Body of pancreas (tissue), 4 donors: ENCODE measurements around the gene OR52N5. TPM values are rescaled to one million over a fixed set of nuclear protein-coding genes. Genes with fewer than 3 reads are reported as not detected.

ENCODE experiments used
- ATAC-seq: fragments of 150-250 bp; one replicate; pipeline ENCODE4 v1.9.1; 2016
- DNase-seq, 4 donors: peaks; one replicate each; pipeline ENCODE4 v3.0.0-alpha.2; 2019
- H3K27ac ChIP-seq, 4 donors: fragments of 200-600 bp; sonication (generic); 1 replicate in 3 of 4; 2 replicates in 1 of 4; pipeline versions ENCODE4 v1.5.1 to v1.6.1; 2016 to 2019; ENCODE audit warnings: mild to moderate bottlenecking in 1 of 4, mixed read lengths in 1 of 4, moderate library complexity in 1 of 4
- H3K27me3 ChIP-seq, 2 donors: fragments of 200-600 bp; sonication (generic); one replicate each; pipeline ENCODE4 v1.6.0; 2016; ENCODE audit warnings: mild to moderate bottlenecking in 1 of 2
- H3K36me3 ChIP-seq, 2 donors: fragments of 200-600 bp; sonication (generic); replicated peaks in 1 of 2; 2 replicates each; pipeline ENCODE4 v1.5.1; 2016; ENCODE audit warnings: low read depth in 2 of 2; ENCODE audit not compliant: insufficient read depth in 1 of 2
- H3K4me1 ChIP-seq: fragments of 200-600 bp; sonication (generic); one replicate; pipeline ENCODE4 v1.6.0; 2016
- H3K4me3 ChIP-seq, 2 donors: fragments of 200-600 bp; sonication (generic); 1 replicate in 1 of 2; 2 replicates in 1 of 2; pipeline ENCODE4 v1.5.1; 2016 to 2019
- H3K9me3 ChIP-seq, 3 donors: fragments of 200-600 bp; sonication (generic); 1 replicate in 2 of 3; 2 replicates in 1 of 3; pipeline ENCODE4 v1.5.1; 2016
- POLR2A ChIP-seq, 3 donors: fragments of 450-650 bp; IDR thresholded peaks; one replicate each; pipeline ENCODE4 v1.6.1; 2016; ENCODE audit warnings: antibody characterized with exemption in 3 of 3, mild to moderate bottlenecking in 2 of 3
- WGBS, 2 donors: methylation state at CpG; one replicate each; pipeline ENCODE4 v1.1.5; 2017; 5-methylcytosine and 5-hydroxymethylcytosine counted together
- intact Hi-C: fragments of 100-400 bp; cut with DNase I; formaldehyde crosslinking; loops from one replicate; pipeline ENCODE4 v1.15.1; 2023
- total RNA-seq, 2 donors: library from RNA; depleted of rRNA; stranded (reverse); fragments of >200 nt; gene quantifications; one replicate each; pipeline ENCODE4 v1.1.0, GENCODE V29; 2016
- TF ChIP-seq, protein P1 (sequence below), 7 experiments: fragments of 450-650 bp in 4 of 7; fragments of 200-600 bp in 3 of 7; sonication (generic) in 3 of 7; IDR thresholded peaks; one replicate each; pipeline ENCODE4 v1.5.1; 2016 to 2019; ENCODE audit warnings: antibody characterized with exemption in 7 of 7

OR52N5 gene
- total RNA-seq, 2 donors from 2014 or later: not detected

GRCh38 chr11:5727691-5728090 is 55.5 kb downstream of the OR52N5 start:
- WGBS, 2 donors: 92 to 97% methylated on average over 1 of the region's 1 CpG
- no peak for ATAC-seq
- H3K9me3 ChIP-seq: no peaks in the 10 kb centered on the region
- no peaks in the 10 kb centered on the region for H3K4me1 ChIP-seq
- H3K4me3 ChIP-seq: no peak overlapping the region
- no peak overlapping the region for H3K27ac ChIP-seq
- no peaks in the 10 kb centered on the region for H3K27me3 ChIP-seq
- DNase-seq: no peak
- TF ChIP-seq, protein P1, sequence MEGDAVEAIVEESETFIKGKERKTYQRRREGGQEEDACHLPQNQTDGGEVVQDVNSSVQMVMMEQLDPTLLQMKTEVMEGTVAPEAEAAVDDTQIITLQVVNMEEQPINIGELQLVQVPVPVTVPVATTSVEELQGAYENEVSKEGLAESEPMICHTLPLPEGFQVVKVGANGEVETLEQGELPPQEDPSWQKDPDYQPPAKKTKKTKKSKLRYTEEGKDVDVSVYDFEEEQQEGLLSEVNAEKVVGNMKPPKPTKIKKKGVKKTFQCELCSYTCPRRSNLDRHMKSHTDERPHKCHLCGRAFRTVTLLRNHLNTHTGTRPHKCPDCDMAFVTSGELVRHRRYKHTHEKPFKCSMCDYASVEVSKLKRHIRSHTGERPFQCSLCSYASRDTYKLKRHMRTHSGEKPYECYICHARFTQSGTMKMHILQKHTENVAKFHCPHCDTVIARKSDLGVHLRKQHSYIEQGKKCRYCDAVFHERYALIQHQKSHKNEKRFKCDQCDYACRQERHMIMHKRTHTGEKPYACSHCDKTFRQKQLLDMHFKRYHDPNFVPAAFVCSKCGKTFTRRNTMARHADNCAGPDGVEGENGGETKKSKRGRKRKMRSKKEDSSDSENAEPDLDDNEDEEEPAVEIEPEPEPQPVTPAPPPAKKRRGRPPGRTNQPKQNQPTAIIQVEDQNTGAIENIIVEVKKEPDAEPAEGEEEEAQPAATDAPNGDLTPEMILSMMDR (IDR thresholded peaks at IDR 0.05): no peak
- no peak for TF ChIP-seq POLR2A (IDR thresholded peaks at IDR 0.05)
- H3K36me3 ChIP-seq: no peaks in the 10 kb centered on the region
- intact Hi-C loops: no loop called here

GRCh38 chr11:5726351-5726750 is 56.8 kb downstream of the OR52N5 start:
- no peaks in the 10 kb centered on the region for H3K9me3 ChIP-seq
- no peak overlapping the region for H3K4me3 ChIP-seq
- intact Hi-C loops: no loop called here
- 75% methylated on average over 1 of the region's 1 CpG for WGBS, 2 donors
- no peaks in the 10 kb centered on the region for H3K36me3 ChIP-seq
- ATAC-seq (no peak), DNase-seq (no peak)
- H3K27me3 ChIP-seq: no peaks in the 10 kb centered on the region
- TF ChIP-seq POLR2A (IDR thresholded peaks at IDR 0.05): no peak
- TF ChIP-seq, protein P1 (IDR thresholded peaks at IDR 0.05): no peak
- H3K4me1 ChIP-seq: no peaks in the 10 kb centered on the region
- H3K27ac ChIP-seq: no peak overlapping the region

Other genes starting within 250 kb of the OR52N5 start
- gene OR52H1, start 234.8 kb downstream of the OR52N5 start, total RNA-seq: 1 to 10 TPM in 1 of 2 donors, under 1 TPM in 1; 0.78 to 5.9 TPM
- gene OR52B6, start 202.5 kb downstream of the OR52N5 start, total RNA-seq: not detected
- gene TRIM6, start 186.7 kb downstream of the OR52N5 start, total RNA-seq: 1 to 10 TPM; 2.1 to 2.6 TPM
- gene TRIM34, start 158.4 kb downstream of the OR52N5 start, total RNA-seq: 1 to 10 TPM; 2.9 to 4.6 TPM
- 10 to 100 TPM; 18.7 to 25.1 TPM for gene TRIM5, start 98.3 kb downstream of the OR52N5 start, total RNA-seq
- gene TRIM22, start 93.6 kb downstream of the OR52N5 start, total RNA-seq: 10 to 100 TPM; 18.9 to 20.4 TPM
- not detected for gene OR56B1, start 46.9 kb downstream of the OR52N5 start, total RNA-seq
- gene OR52N4, start 29.1 kb downstream of the OR52N5 start, total RNA-seq: not detected
- not detected for gene OR52N1, start 7.9 kb upstream of the OR52N5 start, total RNA-seq
- gene OR52N2, start 25.6 kb upstream of the OR52N5 start, total RNA-seq: not detected
- gene OR52E6, start 58.5 kb upstream of the OR52N5 start, total RNA-seq: not detected
- gene OR52E8, start 74.3 kb upstream of the OR52N5 start, total RNA-seq: not detected
- gene OR52E4, start 97.3 kb upstream of the OR52N5 start, total RNA-seq: not detected
- gene OR52E5, start 109.9 kb upstream of the OR52N5 start, total RNA-seq: not detected
- not detected for gene OR56A3, start 158.9 kb upstream of the OR52N5 start, total RNA-seq
- not detected for gene OR56A5, start 185.1 kb upstream of the OR52N5 start, total RNA-seq
- gene OR52L1, start 203.6 kb upstream of the OR52N5 start, total RNA-seq: not detected
- not detected for gene OR56A4, start 223.6 kb upstream of the OR52N5 start, total RNA-seq
- not detected for gene OR56A1, start 247.4 kb upstream of the OR52N5 start, total RNA-seq